Lung (tissue), 12 donors: ENCODE data around the gene FAM174C. TPM values are rescaled to one million over a fixed set of nuclear protein-coding genes. Genes with fewer than 3 reads are reported as not detected.
A peak's percentile ranks its signal among the peaks of the same experiment; 100 is the strongest.

Experiments
- ATAC-seq: fragments of 200-7000 bp; cut with Tn5 transposase; one replicate; pipeline ENCODE4 v1.9.1; 2020; ENCODE audit warnings: moderate number of reproducible peaks; ENCODE audit not compliant: insufficient read depth, low FRiP score
- DNase-seq, 3 donors: peaks; one replicate each; pipeline ENCODE4 v3.0.0-alpha.2; 2013 to 2017
- H3K27ac ChIP-seq, 2 donors: one replicate each; pipeline ENCODE4 v1.5.1; 2013; ENCODE audit warnings: mild to moderate bottlenecking in 2 of 2, moderate library complexity in 2 of 2, control low read depth in 1 of 2, inconsistent platforms in 1 of 2, low read depth in 1 of 2, low read length in 1 of 2
- H3K27me3 ChIP-seq, 3 donors: one replicate each; pipeline ENCODE4 v1.5.1; 2013; ENCODE audit warnings: low read length in 2 of 3; ENCODE audit not compliant: control insufficient read depth in 3 of 3, insufficient read depth in 3 of 3
- H3K36me3 ChIP-seq, 4 donors: one replicate each; pipeline ENCODE4 v1.5.1; 2013; ENCODE audit warnings: low read length in 4 of 4, mild to moderate bottlenecking in 1 of 4, moderate library complexity in 1 of 4; ENCODE audit not compliant: control insufficient read depth in 4 of 4, insufficient read depth in 4 of 4
- H3K4me1 ChIP-seq, 5 donors: one replicate each; pipeline ENCODE4 v1.5.1; 2013; ENCODE audit warnings: low read length in 5 of 5, mild to moderate bottlenecking in 2 of 5, moderate library complexity in 1 of 5; ENCODE audit not compliant: control insufficient read depth in 5 of 5, insufficient read depth in 5 of 5
- H3K4me3 ChIP-seq: one replicate; pipeline ENCODE4 v1.5.1; 2013; ENCODE audit warnings: mild to moderate bottlenecking, control low read depth, moderate library complexity
- H3K9ac ChIP-seq, 2 donors: one replicate each; pipeline ENCODE4 v1.5.1; 2013; ENCODE audit warnings: low read length in 2 of 2, control low read depth in 1 of 2; ENCODE audit not compliant: insufficient read depth in 1 of 2
- H3K9me3 ChIP-seq, 4 donors: one replicate each; pipeline ENCODE4 v1.5.1; 2013; ENCODE audit warnings: low read length in 3 of 4, mild to moderate bottlenecking in 1 of 4, moderate library complexity in 1 of 4; ENCODE audit not compliant: control insufficient read depth in 4 of 4, insufficient read depth in 3 of 4
- CTCF ChIP-seq: IDR thresholded peaks from 2 replicates; pipeline ENCODE4 v1.5.1; 2012; ENCODE audit warnings: mild to moderate bottlenecking; ENCODE audit errors: control extremely low read depth, extremely low read depth
- WGBS, 2 donors: extraction: QIAGEN DNeasy Blood & Tissue Kit; methylation state at CpG; one replicate each; pipeline ENCODE4 v1.1.7; 2013; 5-methylcytosine and 5-hydroxymethylcytosine counted together
- polyA plus RNA-seq, 2 donors: library from polyadenylated mRNA; stranded (reverse); fragments of 200-250 nt; gene quantifications; one replicate each; pipeline ENCODE4 v1.2.1, GENCODE V29; 2013
- total RNA-seq, 2 donors: library from RNA; depleted of rRNA in 1 of 2; stranded (reverse); fragments of >200 nt in 1 of 2; gene quantifications; one replicate each; pipeline ENCODE4 v1.2.1, GENCODE V29; 2014 to 2021
- donor health status: control.
- donor health status: control.
- donor health status: Bipolar disorder and iron deficiency.
- donor health status: healthy.
- donor health status: DM: yes; HTN: yes; CAD: no.

FAM174C gene
- total and polyA plus RNA-seq, 4 donors: 17.5 to 89.3 (median 69.4) TPM

GRCh38 chr19:1285737-1286360, 10.5 kb downstream of the FAM174C start, which contains the start of gene EFNA2:
Gene EFNA2 (plus strand): TSS chr19:1285873. CDS start chr19:1286169, 296 bp downstream.
- H3K9ac ChIP-seq: no peak within 1 kb of the TSS
- H3K4me1 ChIP-seq: peaks cover 0 to 12% (median 0%) of the 10 kb centered on the region in 5 donors
- peaks cover 0 to 23% (median 4%) of the 10 kb centered on the region in 3 donors for H3K27me3 ChIP-seq
- ATAC-seq: no peak
- 1% methylated on average over 29 to 112 of the region's 113 CpGs for WGBS, 2 donors
- no peak for TF ChIP-seq CTCF
- no peak within 1 kb of the TSS for H3K4me3 ChIP-seq
- H3K9me3 ChIP-seq: peaks cover 0 to 1% (median 0%) of the 10 kb centered on the region in 4 donors
- H3K36me3 ChIP-seq: no peaks in the 10 kb centered on the region
- no peak for DNase-seq
- no peak within 1 kb of the TSS for H3K27ac ChIP-seq

DNA sequence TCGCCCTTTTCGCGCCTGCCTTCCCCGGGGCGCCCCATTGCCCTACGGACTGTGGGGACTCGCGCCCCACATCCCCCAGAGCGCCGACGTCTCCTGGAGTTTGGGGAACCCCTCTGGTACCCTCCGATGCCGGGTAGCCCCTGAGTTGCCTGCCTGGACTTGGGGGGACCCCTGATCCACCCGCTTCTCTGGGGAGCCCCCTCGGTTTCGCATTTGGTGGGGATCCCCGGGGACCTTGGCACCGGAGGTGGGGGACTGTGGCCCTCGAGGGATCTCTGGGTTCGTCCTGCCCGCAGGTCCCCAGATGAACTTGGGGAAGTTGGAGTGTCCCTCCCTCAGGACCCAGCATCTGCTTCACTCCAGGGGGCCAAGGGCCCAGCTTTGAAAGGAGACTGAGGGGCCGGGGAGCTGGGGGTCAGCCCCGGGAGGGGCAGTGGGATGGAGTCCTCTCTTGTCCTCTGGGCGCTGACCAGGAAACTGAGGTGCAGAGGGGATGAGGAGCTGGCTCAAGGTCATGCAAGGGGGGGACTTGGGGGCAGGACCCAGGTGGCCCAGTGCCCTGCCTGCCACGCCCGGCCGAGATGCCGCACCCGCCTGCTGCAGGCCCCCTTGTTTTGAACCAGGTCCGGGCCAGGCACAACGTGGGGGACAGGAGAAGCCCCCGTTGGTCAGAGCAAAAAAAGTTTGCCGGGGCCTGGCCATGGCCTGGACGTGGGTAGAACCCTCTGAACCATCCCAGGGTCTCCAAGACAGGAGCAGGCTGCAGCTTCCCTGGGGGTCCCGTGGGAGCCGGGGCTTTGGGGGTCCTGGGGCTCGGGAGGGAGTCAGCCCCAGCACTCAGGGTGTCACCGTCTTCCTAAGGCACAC, 11.4 kb downstream of the FAM174C start:
- peaks cover 0 to 1% (median 0%) of the 10 kb centered on the region in 4 donors for H3K9me3 ChIP-seq
- H3K4me3 ChIP-seq: no peak overlapping the region
- 28 to 42% methylated on average over 33 to 38 of the region's 38 CpGs for WGBS, 2 donors
- DNase-seq (no peak), ATAC-seq (no peak)
- TF ChIP-seq CTCF: no peak
- H3K36me3 ChIP-seq: no peaks in the 10 kb centered on the region
- no peak overlapping the region for H3K9ac ChIP-seq
- H3K4me1 ChIP-seq: peaks cover 0 to 12% (median 0%) of the 10 kb centered on the region in 5 donors
- peaks cover 0 to 25% (median 4%) of the 10 kb centered on the region in 3 donors for H3K27me3 ChIP-seq
- H3K27ac ChIP-seq: no peak overlapping the region

DNA sequence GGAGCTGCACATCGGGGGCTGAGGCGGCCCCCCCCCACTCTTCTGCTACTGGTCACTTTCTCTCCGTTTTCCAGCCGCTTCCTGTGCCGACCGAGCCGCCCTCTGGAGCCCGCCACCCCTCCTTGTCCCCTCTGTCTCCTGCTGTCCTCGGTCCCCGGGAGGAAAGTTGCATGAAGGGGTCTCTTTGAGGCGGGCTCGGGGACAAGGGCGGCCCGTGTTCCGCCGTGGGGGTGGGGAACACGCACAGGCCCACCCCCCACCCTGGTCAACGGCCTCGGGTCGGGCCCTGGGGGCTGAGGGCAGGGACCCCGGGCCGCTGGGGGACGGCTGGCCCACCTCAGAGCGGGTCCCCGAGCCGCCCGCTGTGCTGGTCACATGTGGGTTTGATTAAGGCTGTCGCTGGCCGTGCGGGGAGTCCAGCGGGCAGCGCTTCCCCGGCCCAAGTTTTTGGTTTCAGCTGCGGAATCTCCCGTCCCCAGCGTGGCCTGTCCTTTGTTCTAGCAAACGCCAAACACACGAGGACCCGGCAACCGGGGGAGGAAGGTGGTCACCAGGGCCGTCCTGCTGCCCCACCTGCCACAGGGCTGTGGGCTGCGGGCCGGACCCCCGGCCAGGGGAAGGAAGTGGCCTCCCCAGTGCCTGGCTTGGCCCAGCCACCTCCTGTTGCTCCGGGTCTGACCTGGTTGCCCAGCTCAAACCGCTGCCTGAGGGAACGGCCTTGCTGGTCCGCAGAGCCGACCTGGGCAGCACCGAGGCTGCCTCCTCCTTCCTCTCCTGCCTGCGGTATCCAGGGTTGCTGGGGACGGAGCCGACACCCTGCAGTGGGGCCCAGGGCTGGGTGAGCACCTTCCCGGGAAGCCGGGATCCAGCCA, 12.3 kb downstream of the FAM174C start:
- Histone ChIP-seq H3K27me3 (peaks cover 0 to 25% (median 4%) of the 10 kb centered on the region in 3 donors), H3K27ac (no peak overlapping the region), H3K4me1 (peaks cover 0 to 12% (median 0%) of the 10 kb centered on the region in 5 donors), H3K4me3 (no peak overlapping the region), H3K36me3 (no peaks in the 10 kb centered on the region), H3K9me3 (peaks cover 0 to 1% (median 0%) of the 10 kb centered on the region in 4 donors), H3K9ac (no peak overlapping the region)
- 19 to 35% methylated on average over 41 to 55 of the region's 55 CpGs for WGBS, 2 donors
- DNase-seq (peak in 1 of 3 donors; percentile 29), ATAC-seq (no peak)
- TF ChIP-seq CTCF: no peak
